ENCODE data around the gene PLXNA4.

PLXNA4 gene

DNA sequence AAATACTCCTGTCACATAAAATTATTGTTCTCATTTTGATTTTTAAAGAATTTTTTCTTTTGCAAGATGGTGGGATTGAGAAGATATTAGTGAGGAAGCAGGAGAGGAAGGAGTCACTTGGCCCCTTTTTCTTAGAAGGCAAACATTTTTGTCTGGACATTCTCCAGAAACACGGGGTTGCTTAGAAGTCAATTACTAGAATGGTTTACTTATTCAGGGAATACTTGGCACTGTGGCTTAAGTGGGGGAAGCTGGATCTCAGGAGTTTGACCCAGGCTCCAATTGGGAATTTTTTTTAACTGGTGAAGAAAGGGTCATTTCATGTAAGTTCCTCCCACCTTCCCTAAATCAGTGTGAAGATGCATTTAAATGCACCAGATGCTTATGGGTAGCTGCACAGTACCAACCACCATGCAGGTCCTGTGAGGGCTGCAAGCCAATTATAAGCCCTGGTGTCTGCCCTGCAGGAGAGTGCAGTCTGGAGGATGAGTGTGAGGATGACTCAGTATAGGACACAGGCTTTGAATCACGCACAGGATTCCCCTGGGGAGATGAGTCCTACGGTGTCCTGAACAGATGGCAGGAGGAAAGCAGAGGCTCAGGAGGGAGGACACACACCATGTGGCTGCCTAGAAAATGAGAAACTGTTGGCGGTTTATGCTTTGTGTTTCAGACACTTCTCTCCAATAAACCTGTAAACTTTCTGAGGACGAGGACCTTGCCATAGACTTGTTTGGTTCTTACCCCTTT lies 299.1 kb downstream of the PLXNA4 start:
- intact Hi-C loops (cut with DNase I) = no loop called here
- no peak for DNase-seq

DNA sequence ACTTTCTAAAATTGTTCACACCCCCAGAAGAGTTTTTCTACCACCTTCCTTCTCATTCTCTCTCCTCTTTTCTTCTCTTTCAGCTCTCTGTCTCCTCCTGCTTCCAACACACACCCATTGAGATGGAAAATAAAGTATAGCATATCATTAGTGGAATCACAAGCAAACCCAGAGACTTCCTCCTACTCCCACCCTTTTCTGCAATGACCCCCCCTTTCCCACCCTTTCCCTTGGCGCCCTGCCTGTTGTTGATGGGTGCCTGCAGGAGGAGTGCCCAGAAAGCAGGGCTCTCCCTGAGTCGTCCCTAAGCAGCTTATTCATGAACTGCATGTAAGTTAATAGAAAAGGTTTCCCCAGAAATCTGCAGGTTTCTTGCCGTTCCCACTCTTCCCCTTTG lies 300.0 kb downstream of the PLXNA4 start:
- intact Hi-C loops (cut with DNase I) = no loop called here
- no peak for DNase-seq

DNA sequence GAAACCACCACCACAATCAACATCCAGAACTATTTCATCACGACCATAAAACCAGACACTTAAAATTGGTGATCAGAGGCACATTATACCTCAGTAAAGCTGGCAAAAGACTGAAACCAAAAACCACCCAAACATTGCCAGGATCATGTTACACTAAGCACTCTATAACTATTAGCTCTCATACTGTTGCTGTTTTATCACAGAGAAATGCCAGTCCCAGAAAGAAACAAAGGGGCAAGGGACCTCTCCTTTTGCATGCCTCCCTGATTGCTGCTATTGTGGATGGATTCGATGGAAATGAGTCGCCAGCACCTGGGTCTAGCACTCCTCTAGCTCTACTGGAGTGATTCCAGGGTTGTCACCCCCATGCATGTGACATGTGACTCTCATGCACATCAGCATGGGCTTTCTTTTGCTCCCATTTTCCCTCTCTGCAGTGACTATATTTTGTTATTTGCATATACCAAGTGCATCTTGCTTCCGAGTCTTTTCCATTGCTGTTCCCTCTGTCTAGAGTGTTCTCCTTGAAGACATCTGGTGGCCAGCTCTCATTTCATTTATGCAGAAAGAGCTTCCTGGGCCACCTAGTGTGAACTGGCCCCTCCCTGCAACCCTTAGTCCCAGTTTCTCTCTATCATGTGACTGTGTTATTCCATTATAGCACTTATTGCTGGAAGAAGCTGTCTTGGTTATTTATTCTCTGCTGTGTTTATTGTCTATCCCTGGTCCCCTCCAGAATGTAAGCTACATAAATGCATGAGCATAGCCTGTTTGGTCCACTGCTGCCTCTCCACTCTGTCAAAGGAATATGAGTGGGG lies 300.6 kb downstream of the PLXNA4 start:
- intact Hi-C loops (cut with DNase I) = no loop called here
- no peak for DNase-seq

DNA sequence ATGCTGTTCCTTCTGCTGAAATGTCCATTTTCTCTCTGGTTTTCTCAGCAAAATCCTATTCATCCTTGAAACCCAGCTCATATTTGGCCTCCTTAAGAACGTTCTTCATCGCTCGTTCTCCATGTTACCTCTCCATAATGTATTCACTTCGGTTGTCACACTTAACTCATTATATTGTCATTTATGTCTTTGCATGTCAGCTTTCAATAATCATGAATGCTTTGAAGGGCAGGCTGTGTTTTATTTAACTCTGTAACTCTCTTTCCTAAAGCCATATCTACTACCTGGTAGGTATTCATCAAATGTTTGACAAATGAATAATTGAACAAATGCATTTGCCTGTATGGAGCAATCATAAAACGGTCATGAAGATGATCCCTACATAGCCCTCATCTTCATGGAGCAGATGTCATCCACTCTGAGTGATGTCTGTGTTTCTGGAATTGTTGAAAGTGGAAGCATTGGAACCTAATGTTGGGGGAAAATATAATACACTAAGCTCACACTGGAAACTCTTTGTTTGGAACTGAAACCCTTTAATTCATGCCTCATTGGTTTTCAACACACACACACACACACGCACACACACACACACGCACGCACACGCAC lies 303.4 kb downstream of the PLXNA4 start:
- no peak for DNase-seq
- intact Hi-C loops (cut with DNase I) = no loop called here

DNA sequence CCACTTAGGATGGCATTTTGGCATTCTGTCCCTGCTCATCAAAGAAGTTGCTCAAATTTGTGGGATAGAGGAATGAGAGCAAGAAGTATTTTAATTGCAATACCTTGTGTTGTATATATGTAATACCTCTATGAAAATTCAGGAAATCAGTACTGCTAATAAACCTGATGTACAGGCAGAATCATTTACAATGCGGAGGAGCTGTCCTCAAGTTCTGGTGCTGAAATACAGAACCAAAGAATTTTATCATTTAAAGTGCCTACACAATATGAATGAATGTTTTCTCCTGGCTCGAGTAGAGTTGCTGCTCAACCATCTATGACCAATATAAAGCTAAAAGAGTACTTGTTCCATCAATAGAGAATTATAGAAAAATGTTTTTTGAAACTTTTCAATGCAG lies 305.8 kb downstream of the PLXNA4 start:
- intact Hi-C loops (cut with DNase I) = no loop called here
- no peak for DNase-seq

DNA sequence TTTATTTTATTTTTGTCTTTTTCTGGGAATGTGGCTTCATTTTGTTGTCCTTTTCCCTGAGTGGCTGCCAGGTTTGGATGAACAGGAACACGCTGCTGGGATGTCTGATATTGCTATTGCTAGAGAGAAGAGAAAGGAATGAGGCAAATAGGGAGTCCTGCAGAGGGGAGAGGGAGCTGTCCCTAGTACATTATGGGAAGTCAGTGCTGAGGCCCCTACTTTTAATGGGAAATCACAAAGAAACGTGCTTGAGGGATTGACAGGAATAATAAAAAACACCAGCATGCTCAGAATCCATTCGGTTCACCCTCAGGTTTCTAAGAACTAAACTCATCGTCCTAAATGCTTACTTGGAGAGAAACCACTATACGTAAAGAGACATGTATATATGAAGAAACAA lies 306.6 kb downstream of the PLXNA4 start:
- DNase-seq = no peak
- intact Hi-C loops (cut with DNase I) = no loop called here

DNA sequence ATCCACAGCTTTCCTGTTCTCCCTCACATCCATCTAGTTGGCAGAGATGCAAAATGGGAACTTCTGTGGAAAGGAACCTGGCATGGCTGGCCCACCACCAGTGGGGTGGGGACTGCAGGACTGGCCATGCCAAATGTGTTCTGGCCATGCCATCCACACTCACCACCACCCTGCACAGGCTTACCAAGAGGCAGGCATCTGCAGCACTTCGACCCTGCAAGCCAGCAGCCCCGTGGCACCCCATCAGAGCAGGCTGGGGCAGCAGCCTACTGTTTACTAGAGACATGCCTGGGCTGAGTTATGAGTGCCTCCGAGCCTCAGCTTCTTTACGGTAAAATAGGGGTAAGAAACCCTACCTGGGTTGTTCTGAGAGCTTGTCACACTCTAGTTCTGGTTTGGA lies 313.1 kb downstream of the PLXNA4 start:
- intact Hi-C loops (cut with DNase I) = no loop called here
- no peak for DNase-seq

DNA sequence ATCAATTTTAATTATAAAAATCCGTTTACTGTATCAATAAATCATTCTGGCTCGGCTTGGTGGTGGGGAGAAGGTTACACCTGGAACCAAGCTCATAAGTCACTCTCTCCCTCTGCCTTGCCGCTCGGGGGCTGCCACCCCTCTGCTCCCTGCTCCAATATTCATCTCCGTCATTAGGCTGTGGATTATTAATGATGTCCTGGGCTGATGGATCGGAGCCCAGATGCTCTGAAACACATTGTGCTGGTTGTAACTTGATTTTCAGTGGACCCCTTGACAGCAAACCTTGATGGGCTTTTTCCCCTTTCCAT lies 314.2 kb downstream of the PLXNA4 start:
- DNase-seq = no peak
- intact Hi-C loops (cut with DNase I) = no loop called here

DNA sequence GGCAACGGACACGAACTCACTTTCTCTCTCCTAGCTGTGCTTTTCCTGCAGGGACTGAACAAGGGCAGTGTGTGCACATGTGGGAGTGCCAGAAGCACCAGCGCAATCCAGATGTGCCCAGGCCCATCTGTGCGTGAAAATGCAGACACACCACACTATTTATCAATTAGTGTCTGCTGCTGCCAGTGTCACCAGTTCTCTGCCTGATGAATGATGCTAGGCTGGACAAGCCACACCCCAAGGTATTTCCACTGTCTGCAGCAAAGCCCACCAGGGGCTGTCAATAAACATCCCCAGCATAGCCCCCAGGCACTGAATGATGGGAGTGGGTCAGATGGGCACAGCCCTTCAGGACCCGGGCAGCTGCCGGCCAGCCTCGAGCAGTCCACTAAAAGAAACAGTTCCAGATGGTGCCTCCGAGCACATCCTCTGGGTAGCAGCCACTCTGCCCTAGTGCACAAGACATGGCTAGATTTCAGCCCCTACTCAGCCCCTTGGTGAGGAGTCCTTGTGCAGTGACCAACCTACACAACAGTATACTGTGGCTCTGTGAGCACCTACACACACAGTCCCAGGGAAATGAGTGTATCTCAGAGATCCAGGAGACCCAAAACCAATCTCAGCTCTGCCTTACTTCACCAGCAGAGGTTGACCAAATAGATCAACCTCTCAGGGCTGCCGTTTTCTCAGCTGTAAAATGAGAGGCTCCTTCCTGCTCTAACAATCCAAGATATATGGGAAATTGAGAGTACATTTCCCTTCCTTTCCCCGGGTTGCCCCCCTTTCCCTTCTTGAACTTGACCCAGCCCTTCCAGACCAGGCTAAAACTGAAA lies 314.7 kb downstream of the PLXNA4 start:
- DNase-seq = no peak
- intact Hi-C loops (cut with DNase I) = no loop called here

DNA sequence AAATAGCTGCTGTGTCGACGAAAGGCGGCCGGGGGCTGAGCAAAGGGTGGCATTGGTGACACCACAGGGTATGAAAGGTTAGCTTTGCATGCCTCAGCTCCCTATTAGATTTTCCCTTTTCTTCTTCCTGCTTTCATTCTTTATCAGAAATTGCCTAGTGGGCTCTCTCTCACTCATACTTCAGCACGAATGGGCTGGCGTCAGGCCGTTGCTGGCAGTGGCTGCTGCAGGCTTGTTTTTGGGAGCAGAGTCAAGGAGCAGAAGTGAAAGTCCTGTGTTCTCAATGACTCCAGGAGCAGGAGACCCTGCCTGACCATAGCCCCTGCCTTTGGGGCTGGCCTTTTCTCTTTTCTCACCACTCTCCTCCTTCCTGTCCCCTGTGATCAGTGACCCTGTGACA lies 318.0 kb downstream of the PLXNA4 start:
- intact Hi-C loops (cut with DNase I) = no loop called here
- no peak for DNase-seq

DNA sequence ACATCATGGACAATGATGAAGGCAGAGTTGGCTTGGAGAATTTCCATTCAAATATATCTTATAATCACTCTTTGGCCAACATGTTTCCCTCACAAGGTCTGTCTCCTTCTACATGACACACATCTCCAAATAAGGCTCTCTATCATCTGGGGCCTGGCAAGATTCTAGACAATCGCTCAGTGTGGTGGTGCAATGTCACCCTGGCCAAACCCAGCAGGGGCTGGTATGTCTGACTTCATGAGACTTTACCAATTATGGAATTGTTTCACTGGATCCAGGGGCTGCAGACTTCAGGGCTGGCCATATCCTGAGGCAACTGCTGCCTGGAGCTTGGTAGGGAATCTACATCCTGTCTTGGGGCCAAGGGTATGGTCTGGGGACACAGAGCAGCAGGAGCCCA lies 319.0 kb downstream of the PLXNA4 start:
- no peak for DNase-seq
- intact Hi-C loops (cut with DNase I) = no loop called here

DNA sequence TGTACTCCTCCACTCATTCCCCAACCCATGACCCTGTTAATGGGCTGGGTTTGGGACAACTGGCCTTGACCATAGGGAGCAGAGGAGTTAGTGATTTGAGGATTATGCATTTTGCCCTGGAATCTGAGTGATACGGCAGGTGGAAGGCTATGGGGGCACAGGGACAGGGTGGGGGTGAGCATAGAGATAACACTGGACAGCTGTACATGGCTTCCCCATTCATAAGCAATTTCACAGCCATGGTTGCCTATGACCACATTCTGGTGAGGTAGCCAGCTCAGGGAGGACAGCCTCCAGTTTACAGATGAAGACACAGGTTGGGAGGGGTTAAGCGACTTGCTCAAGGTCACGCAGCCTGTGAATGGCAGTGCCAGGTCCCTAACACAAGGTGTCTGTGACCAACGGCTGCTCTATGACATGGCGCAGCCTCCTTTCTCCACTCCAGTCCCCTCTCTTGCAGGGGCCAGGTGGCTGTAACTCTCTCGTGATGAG lies 319.5 kb downstream of the PLXNA4 start:
- DNase-seq = no peak
- intact Hi-C loops (cut with DNase I) = no loop called here

DNA sequence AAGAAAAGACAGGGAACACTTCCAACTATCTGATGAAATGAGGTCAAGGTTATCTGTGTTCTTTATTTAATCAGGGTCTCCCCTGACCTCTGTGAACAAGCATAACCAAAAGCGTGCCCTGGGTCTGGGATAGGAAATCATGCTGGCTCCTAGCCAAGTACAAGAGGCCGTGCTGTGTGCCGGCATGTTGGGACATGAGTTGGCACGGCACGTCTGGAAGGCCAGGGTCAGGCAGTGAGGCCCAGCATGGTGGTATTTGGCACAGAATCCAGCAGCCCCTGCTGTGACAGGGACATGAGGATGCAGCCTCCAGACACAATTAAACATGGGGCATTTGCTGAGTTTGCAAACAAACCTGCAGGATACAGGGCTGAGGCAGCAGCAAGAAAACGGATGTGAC lies 320.4 kb downstream of the PLXNA4 start:
- intact Hi-C loops (cut with DNase I) = no loop called here

DNA sequence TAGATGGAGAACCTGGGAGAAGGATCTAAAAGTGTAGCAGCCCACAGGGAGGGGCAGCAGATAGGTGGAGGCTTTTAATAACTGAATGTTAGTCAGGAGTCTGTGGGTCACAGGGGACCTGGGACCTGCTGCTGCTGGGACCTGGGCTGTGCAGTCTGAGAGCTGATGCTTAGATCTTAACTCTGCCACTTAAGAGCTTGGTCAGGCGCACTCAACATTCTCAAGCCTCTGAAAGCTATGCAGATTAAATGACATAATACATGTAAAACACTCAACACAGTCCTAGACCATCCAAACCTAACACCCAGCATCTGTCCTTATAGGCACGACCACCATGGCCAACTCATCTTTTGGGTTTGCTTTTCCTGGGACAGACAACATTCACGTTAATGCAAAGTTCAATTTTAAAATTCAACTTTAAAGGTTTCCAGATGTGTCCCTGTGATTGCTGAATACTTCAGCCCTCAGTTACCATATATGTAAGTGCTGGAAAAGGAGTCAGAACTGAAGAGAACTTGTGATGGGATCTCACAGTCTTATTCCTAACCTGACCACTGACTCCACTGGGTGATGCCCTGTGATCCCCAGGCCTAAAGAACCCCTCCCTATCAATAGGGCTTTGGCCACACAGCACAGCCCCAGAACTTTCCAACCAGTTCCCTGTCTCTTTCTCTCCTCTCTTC lies 321.0 kb downstream of the PLXNA4 start:
- intact Hi-C loops (cut with DNase I) = no loop called here
- DNase-seq = no peak

More for the DNA sequence above, 320.4 kb downstream of the PLXNA4 start:
- no peak for DNase-seq

DNA sequence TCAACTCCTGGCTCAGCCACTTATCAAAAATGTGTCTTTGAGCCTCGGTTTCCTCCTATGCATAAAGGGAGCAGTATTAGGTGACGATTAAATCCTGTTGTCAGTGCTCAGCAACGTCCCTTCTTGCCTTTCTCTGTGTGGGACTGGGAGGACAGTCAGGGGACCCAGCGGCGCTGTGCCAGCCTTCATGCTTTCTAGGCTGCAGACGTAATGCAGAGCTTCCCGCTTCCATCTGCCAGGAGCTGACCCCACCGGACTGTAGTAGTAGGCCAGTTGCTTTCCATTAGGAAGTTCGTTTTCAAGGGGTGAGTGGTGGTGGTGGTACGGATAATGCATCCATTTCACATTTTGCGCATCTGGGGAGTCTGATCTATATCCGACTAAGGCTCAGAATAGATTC lies 321.8 kb downstream of the PLXNA4 start:
- intact Hi-C loops (cut with DNase I) = loop anchor here (5.0 kb wide), 1 partner anchor 312 kb away; no protein-coding TSS in a partner anchor
- no peak for DNase-seq

DNA sequence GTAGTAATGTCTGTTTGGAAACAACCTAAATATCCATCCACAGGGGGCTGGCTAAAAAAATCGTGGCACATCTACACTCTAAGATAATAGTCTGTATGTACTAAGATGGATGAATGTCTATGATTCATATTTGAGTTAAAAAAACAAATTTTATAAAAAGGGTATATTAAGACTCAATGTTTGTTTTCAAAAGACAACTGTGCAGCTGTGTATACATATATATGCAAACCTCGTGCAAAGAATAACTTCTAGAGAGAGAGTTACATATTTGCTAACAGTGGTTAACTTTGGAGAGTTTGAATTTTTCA lies 323.5 kb downstream of the PLXNA4 start:
- intact Hi-C loops (cut with DNase I) = loop anchor here (5.0 kb wide), 1 partner anchor 310 kb away; no protein-coding TSS in a partner anchor
- DNase-seq = no peak

DNA sequence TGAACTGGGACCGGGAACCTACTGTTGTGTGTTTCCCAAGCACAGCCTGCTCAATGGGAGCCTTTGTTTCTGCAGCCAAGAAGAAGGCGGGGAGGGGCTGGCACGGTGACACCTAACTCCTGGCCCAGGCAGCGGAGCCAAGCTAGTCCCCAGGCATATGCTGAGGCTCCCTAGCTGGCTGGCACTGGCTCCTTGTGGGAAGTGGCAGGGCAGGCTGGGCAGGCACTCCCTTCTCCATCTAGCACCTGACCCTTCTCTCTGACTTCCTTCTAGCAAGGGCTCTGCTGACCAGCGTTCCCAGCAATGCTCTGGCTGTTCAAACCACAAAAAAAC lies 325.0 kb downstream of the PLXNA4 start:
- DNase-seq = peak; percentile 54 to 91 (median 81)
- intact Hi-C loops (cut with DNase I) = loop anchor here (5.0 kb wide), 1 partner anchor 309 kb away; no protein-coding TSS in a partner anchor

DNA sequence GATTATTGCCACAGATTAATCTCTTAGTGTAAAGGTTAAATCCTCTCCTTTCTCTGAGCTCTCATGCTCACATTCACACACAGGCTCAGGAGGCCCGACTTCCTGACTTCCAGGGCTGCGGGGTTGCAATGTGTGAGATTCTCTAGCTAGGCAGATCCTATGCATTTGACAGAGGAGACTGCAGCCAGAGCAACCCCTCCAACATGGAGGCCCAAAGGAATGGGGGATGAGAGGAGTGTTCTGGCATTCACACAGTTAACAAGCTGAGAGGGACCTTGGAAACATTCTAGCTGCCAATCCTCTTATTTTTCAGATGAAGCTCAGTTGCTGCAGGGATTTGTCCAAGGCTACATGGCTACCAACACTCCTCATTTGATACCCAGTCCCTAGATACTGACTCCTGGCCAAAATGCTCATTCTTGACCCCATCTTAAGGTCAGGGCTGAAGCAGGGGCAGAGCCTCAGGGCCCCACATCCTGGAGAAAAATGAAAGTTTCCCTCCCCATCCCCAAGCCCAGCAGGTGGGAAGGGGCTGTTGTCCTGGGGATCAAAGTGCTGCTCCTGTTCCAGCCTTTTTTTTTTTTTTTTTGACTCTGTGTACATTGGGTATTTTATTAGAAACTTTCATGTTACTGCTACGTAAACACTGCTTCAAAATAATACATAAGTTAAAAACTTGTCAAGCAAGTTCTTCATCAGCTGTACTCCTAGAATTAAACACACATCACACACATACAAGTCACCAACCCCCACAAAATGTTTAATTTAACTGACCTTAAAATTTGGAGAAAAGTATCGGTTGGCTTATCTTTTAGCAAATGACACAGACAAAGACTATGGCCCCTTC lies 325.6 kb downstream of the PLXNA4 start:
- intact Hi-C loops (cut with DNase I) = loop anchor here (5.0 kb wide), 1 partner anchor 308 kb away; no protein-coding TSS in a partner anchor
- no peak for DNase-seq
